HL-60 (cell line): Measurements from ENCODE around the gene SUN3.

Experiments
- POLR2AphosphoS5 ChIP-seq: IDR thresholded peaks from 2 replicates; pipeline ENCODE4 v1.6.1; 2012; ENCODE audit warnings: low read depth
- TF ChIP-seq, protein P1 (sequence below): IDR thresholded peaks from one replicate; pipeline ENCODE4 v1.5.1; 2011; ENCODE audit warnings: low read length, control low read depth, inconsistent platforms; ENCODE audit not compliant: insufficient read depth

GRCh38 chr7:48053736-48054135 is 24.8 kb upstream of the SUN3 start:
- TF ChIP-seq, protein P1, sequence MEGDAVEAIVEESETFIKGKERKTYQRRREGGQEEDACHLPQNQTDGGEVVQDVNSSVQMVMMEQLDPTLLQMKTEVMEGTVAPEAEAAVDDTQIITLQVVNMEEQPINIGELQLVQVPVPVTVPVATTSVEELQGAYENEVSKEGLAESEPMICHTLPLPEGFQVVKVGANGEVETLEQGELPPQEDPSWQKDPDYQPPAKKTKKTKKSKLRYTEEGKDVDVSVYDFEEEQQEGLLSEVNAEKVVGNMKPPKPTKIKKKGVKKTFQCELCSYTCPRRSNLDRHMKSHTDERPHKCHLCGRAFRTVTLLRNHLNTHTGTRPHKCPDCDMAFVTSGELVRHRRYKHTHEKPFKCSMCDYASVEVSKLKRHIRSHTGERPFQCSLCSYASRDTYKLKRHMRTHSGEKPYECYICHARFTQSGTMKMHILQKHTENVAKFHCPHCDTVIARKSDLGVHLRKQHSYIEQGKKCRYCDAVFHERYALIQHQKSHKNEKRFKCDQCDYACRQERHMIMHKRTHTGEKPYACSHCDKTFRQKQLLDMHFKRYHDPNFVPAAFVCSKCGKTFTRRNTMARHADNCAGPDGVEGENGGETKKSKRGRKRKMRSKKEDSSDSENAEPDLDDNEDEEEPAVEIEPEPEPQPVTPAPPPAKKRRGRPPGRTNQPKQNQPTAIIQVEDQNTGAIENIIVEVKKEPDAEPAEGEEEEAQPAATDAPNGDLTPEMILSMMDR = no peak
- TF ChIP-seq POLR2AphosphoS5 = no peak
